OCI-LY1 (cell line): ENCODE measurements around the gene LUZP1.

Experiments
- H2AFZ ChIP-seq: fragments of 200-600 bp; sonication (generic), shearing (Covaris generic); 2 replicates; pipeline ENCODE4 v1.6.0; 2014; ENCODE audit warnings: antibody characterized with exemption, mild to moderate bottlenecking, low read length
- H3F3A ChIP-seq: fragments of 200-600 bp; sonication (generic), shearing (Covaris generic); 2 replicates; pipeline ENCODE4 v1.6.0; 2014; ENCODE audit warnings: mild to moderate bottlenecking, antibody characterized with exemption, low read length, moderate library complexity; ENCODE audit not compliant: insufficient read depth
- H3K27ac ChIP-seq: fragments of 200-600 bp; sonication (generic); 2 replicates; pipeline ENCODE4 v1.5.1; 2014; ENCODE audit warnings: low read length, mixed run types, mild to moderate bottlenecking, low read depth; ENCODE audit not compliant: poor library complexity, severe bottlenecking
- H3K27me3 ChIP-seq: fragments of 200-600 bp; sonication (generic); 2 replicates; pipeline ENCODE4 v1.6.0; 2014; ENCODE audit warnings: antibody characterized with exemption, mild to moderate bottlenecking, low read length, moderate library complexity; ENCODE audit not compliant: insufficient read depth
- H3K36me3 ChIP-seq: fragments of 200-600 bp; sonication (generic); 2 replicates; pipeline ENCODE4 v1.6.1; 2014; ENCODE audit warnings: mild to moderate bottlenecking, antibody characterized with exemption, low read length, moderate library complexity, mixed read lengths; ENCODE audit not compliant: insufficient read depth
- H3K4me1 ChIP-seq: fragments of 200-600 bp; sonication (generic); 2 replicates; pipeline ENCODE4 v1.5.1; 2014; ENCODE audit warnings: mild to moderate bottlenecking, low read length, moderate library complexity; ENCODE audit not compliant: insufficient read depth, severe bottlenecking
- H3K4me2 ChIP-seq: fragments of 200-600 bp; sonication (generic), shearing (Covaris generic); 2 replicates; pipeline ENCODE4 v1.6.1; 2014; ENCODE audit warnings: low read length
- H3K4me3 ChIP-seq: fragments of 200-600 bp; sonication (generic); 2 replicates; pipeline ENCODE4 v1.5.1; 2014; ENCODE audit warnings: low read length, low read depth, mild to moderate bottlenecking, mixed read lengths; ENCODE audit not compliant: poor library complexity, severe bottlenecking
- H3K79me2 ChIP-seq: fragments of 200-600 bp; shearing (Covaris generic); 2 replicates; pipeline ENCODE4 v1.6.1; 2016; ENCODE audit warnings: mixed run types, low read length, mixed read lengths; ENCODE audit not compliant: insufficient read depth
- H3K9ac ChIP-seq: fragments of 200-600 bp; sonication (generic), shearing (Covaris generic); 2 replicates; pipeline ENCODE4 v1.6.1; 2014; ENCODE audit warnings: mild to moderate bottlenecking, low read length, mixed read lengths
- H3K9me2 ChIP-seq: fragments of 200-600 bp; sonication (generic), shearing (Covaris generic); 2 replicates; pipeline ENCODE4 v1.6.1; 2014; ENCODE audit warnings: low read depth, mild to moderate bottlenecking, low read length, mixed read lengths
- H3K9me3 ChIP-seq: fragments of 200-600 bp; shearing (Covaris generic); 2 replicates; pipeline ENCODE4 v1.6.1; 2014; ENCODE audit warnings: low read length, mixed read lengths
- H4K20me1 ChIP-seq: fragments of 200-600 bp; sonication (generic), shearing (Covaris generic); 2 replicates; pipeline ENCODE4 v1.6.0; 2016; ENCODE audit warnings: mild to moderate bottlenecking, low read length; ENCODE audit not compliant: insufficient read depth
- CTCF ChIP-seq: fragments of 200-600 bp; sonication (generic), shearing (Covaris generic); IDR thresholded peaks from 2 replicates; pipeline ENCODE4 v1.5.1; 2017; ENCODE audit warnings: mild to moderate bottlenecking, antibody characterized with exemption, low read length, moderate library complexity, mixed read lengths
- EZH2 ChIP-seq: fragments of 200-600 bp; sonication (generic), shearing (Covaris generic); IDR thresholded peaks from 2 replicates; pipeline ENCODE4 v1.8.0; 2017; ENCODE audit warnings: borderline replicate concordance, mixed run types, mild to moderate bottlenecking, antibody characterized with exemption, low read length, moderate library complexity, mixed read lengths

LUZP1 gene

GRCh38 chr1:23188434-23188884 lies 19.8 kb upstream of the LUZP1 start:
- Histone ChIP-seq H3F3A (no peaks in the 10 kb centered on the region), H2AFZ (no peak overlapping the region), H3K9me2 (no peaks in the 10 kb centered on the region), H4K20me1 (no peaks in the 10 kb centered on the region), H3K4me2 (no peak overlapping the region), H3K9ac (no peak overlapping the region), H3K4me3 (no peak overlapping the region), H3K4me1 (no peaks in the 10 kb centered on the region), H3K9me3 (no peaks in the 10 kb centered on the region), H3K27ac (no peak overlapping the region), H3K27me3 (peaks cover 3% of the 10 kb centered on the region; the same call in 1 of the 2 replicates), H3K36me3 (no peaks in the 10 kb centered on the region), H3K79me2 (no peaks in the 10 kb centered on the region)
- TF ChIP-seq CTCF (no peak), EZH2 (no peak)

- Histone ChIP-seq H2AFZ (no peak overlapping the region), H3K36me3 (no peaks in the 10 kb centered on the region), H3K9me2 (no peaks in the 10 kb centered on the region), H3K4me3 (no peak overlapping the region), H3K79me2 (no peaks in the 10 kb centered on the region), H4K20me1 (no peaks in the 10 kb centered on the region), H3K9ac (no peak overlapping the region), H3K4me2 (no peak overlapping the region), H3K27me3 (no peaks in the 10 kb centered on the region), H3K9me3 (no peaks in the 10 kb centered on the region), H3K27ac (no peak overlapping the region), H3K4me1 (no peaks in the 10 kb centered on the region), H3F3A (no peaks in the 10 kb centered on the region)
- TF ChIP-seq EZH2 (no peak), CTCF (no peak)
These were observed 19.0 kb upstream of the LUZP1 start for GRCh38 chr1:23187637-23188036.

- Histone ChIP-seq H3K36me3 (no peaks in the 10 kb centered on the region), H4K20me1 (no peaks in the 10 kb centered on the region), H3K79me2 (no peaks in the 10 kb centered on the region), H3K4me2 (no peak overlapping the region), H3K9me2 (no peaks in the 10 kb centered on the region), H3K27me3 (no peaks in the 10 kb centered on the region), H3K9me3 (no peaks in the 10 kb centered on the region), H3K4me3 (no peak overlapping the region), H3F3A (no peaks in the 10 kb centered on the region), H3K9ac (no peak overlapping the region), H3K4me1 (no peaks in the 10 kb centered on the region), H2AFZ (no peak overlapping the region), H3K27ac (no peak overlapping the region)
- no peak for TF ChIP-seq EZH2
- TF ChIP-seq CTCF, result no peak
These were observed 16.7 kb upstream of the LUZP1 start for GRCh38 chr1:23185381-23185780.
